Upper lobe of right lung (tissue), 1 donor: ENCODE measurements around the gene LGR5. TPM values are rescaled to one million over a fixed set of nuclear protein-coding genes. Genes with fewer than 3 reads are reported as not detected.
"Not testable (repeated sequence)": the region's sequence is repeated elsewhere in the genome, so short reads cannot be mapped to it uniquely, and the experiment has no call there.

Experiments
- ATAC-seq: fragments of 200-7000 bp; cut with Tn5 transposase; one replicate; pipeline ENCODE4 v1.9.1; 2020; ENCODE audit warnings: mild to moderate bottlenecking, moderate library complexity
- DNase-seq: peaks from one replicate; pipeline ENCODE4 v3.0.0-alpha.2; 2020
- H3K27ac ChIP-seq: fragments of 200-600 bp; one replicate; pipeline ENCODE4 v1.8.0; 2022
- H3K27me3 ChIP-seq: fragments of 200-600 bp; one replicate; pipeline ENCODE4 v1.8.0; 2022; ENCODE audit warnings: mild to moderate bottlenecking
- H3K36me3 ChIP-seq: fragments of 200-600 bp; one replicate; pipeline ENCODE4 v1.8.0; 2022
- H3K4me1 ChIP-seq: fragments of 200-600 bp; one replicate; pipeline ENCODE4 v1.8.0; 2022
- H3K4me3 ChIP-seq: fragments of 200-600 bp; one replicate; pipeline ENCODE4 v1.8.0; 2022; ENCODE audit warnings: mild to moderate bottlenecking
- H3K9me3 ChIP-seq: fragments of 200-600 bp; one replicate; pipeline ENCODE4 v1.8.0; 2022
- CTCF ChIP-seq: fragments of 200-600 bp; IDR thresholded peaks from one replicate; pipeline ENCODE4 v1.8.0; 2022; ENCODE audit warnings: antibody characterized with exemption
- intact Hi-C: fragments of 100-400 bp; cut with DNase I; formaldehyde crosslinking; loops from one replicate; pipeline ENCODE4 v1.11.0; 2022
- total RNA-seq: library from RNA; stranded (reverse); fragmentation: NEBNext Ultra II Directional; extraction: Animal tissue kit (Norgen Biotek cat#: 25700); gene quantifications from one replicate; pipeline ENCODE4 v1.2.1, GENCODE V29; 2021
- donor health status: DM: no; HTN: yes; CAD: no; lungs with severe emphysema.

Gene LGR5
- total RNA-seq, 1 donor from 2014 or later, result 0.35 TPM

- intact Hi-C loops, result no loop called here
- no peaks in the 10 kb centered on the region for H3K9me3 ChIP-seq
- no peaks in the 10 kb centered on the region for H3K4me1 ChIP-seq
- no peak overlapping the region for H3K27ac ChIP-seq
- no peaks in the 10 kb centered on the region for H3K27me3 ChIP-seq
- no peak for ATAC-seq
- no peak for TF ChIP-seq CTCF
- DNase-seq, result no peak
- no peaks in the 10 kb centered on the region for H3K36me3 ChIP-seq
- no peak overlapping the region for H3K4me3 ChIP-seq
Observed at GRCh38 chr12:71562676-71563595, 123.3 kb downstream of the LGR5 start.

- TF ChIP-seq CTCF, result no peak
- no peaks in the 10 kb centered on the region for H3K9me3 ChIP-seq
- ATAC-seq, result no peak
- H3K4me1 ChIP-seq, result no peaks in the 10 kb centered on the region
- no peaks in the 10 kb centered on the region for H3K27me3 ChIP-seq
- no peak overlapping the region for H3K27ac ChIP-seq
- intact Hi-C loops, result no loop called here
- H3K36me3 ChIP-seq, result no peaks in the 10 kb centered on the region
- DNase-seq, result no peak
- H3K4me3 ChIP-seq, result no peak overlapping the region
Observed at GRCh38 chr12:71565535-71565934, 125.9 kb downstream of the LGR5 start.

- H3K36me3 ChIP-seq, result no peaks in the 10 kb centered on the region
- H3K9me3 ChIP-seq, result no peaks in the 10 kb centered on the region
- no peak overlapping the region for H3K4me3 ChIP-seq
- DNase-seq (no peak), ATAC-seq (no peak)
- intact Hi-C loops, result no loop called here
- no peaks in the 10 kb centered on the region for H3K4me1 ChIP-seq
- TF ChIP-seq CTCF, result no peak
- H3K27me3 ChIP-seq, result no peaks in the 10 kb centered on the region
- H3K27ac ChIP-seq, result no peak overlapping the region
Observed at GRCh38 chr12:71566655-71567054, 127.1 kb downstream of the LGR5 start.

- intact Hi-C loops, result no loop called here
- DNase-seq (no peak), ATAC-seq (peak; percentile 91)
- Histone ChIP-seq H3K9me3 (no peaks in the 10 kb centered on the region), H3K4me1 (no peaks in the 10 kb centered on the region), H3K27me3 (no peaks in the 10 kb centered on the region), H3K27ac (no peak overlapping the region), H3K4me3 (no peak overlapping the region), H3K36me3 (no peaks in the 10 kb centered on the region)
- no peak for TF ChIP-seq CTCF
Observed at GRCh38 chr12:71567537-71567936, 127.9 kb downstream of the LGR5 start.

- intact Hi-C loops, DNase-seq: not testable (repeated sequence)
Observed at GRCh38 chr12:71569885-71570284, 130.3 kb downstream of the LGR5 start.

GRCh38 chr12:71576496-71576895, 136.9 kb downstream of the LGR5 start:
- Histone ChIP-seq H3K9me3 (no peaks in the 10 kb centered on the region), H3K27me3 (no peaks in the 10 kb centered on the region), H3K36me3 (no peaks in the 10 kb centered on the region), H3K4me1 (no peaks in the 10 kb centered on the region), H3K4me3 (no peak overlapping the region), H3K27ac (no peak overlapping the region)
- DNase-seq (no peak), ATAC-seq (no peak)
- TF ChIP-seq CTCF, result no peak
- intact Hi-C loops, result no loop called here

More at GRCh38 chr12:71569885-71570284, 130.3 kb downstream of the LGR5 start:
- H3K27me3 ChIP-seq, H3K36me3 ChIP-seq, H3K4me1 ChIP-seq, H3K9me3 ChIP-seq, H3K27ac ChIP-seq, ATAC-seq, H3K4me3 ChIP-seq: not testable (repeated sequence)
